ENCODE results near the gene C10orf71.

C10orf71 gene

DNA sequence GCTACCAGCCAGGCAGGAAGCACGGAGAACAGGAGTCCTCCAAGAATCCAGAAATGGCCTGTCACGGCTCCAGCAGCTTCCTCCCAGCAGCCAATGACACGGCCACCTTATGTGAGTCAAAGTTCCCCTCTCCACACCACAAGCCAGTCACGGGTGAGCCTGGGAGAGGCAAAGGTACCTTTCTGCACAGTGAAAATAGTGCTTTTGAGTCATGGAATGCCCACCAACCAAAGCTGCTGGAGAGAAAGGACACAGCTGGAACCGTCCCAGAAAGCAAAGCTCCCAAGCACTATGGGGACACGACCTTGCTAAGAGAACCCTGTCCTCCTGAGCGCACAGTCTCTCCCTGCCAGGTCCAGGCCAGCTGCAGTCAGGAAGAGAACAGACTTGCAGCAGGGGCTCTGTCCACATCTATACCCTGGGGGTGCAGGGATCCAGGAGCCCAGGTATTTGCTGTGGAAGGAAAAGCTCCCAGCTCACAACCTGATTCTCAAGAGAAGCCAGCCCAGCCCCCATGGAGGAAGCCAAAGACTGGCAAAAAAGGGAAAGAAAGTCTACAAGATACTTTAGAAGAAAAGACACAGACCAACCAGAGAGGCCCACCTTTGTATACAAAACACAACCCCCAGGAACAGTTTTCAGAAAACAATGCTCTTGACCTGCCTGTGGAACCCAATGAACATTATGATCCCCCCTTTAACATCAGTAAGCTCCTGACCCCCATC is 24.4 kb downstream of the C10orf71 start:
- Histone ChIP-seq H3K4me2 (ENCODE audit: low read length) (no peak overlapping the region), H3K27me3 (ENCODE audit: control insufficient read depth, low read length) (no peaks in the 10 kb centered on the region), H3F3A (ENCODE audit: control insufficient read depth, insufficient read depth) (no peaks in the 10 kb centered on the region), H3K36me3 (ENCODE audit: control insufficient read depth, low read length) (no peaks in the 10 kb centered on the region), H3K4me3 (ENCODE audit: low read length) (no peak overlapping the region), H3K9me2 (replicated peaks; ENCODE audit: control insufficient read depth, low read length) (no peaks in the 10 kb centered on the region), H3K79me2 (ENCODE audit: control insufficient read depth, low read length) (no peaks in the 10 kb centered on the region), H3K9me3 (ENCODE audit: control insufficient read depth, insufficient read depth, low read length) (no peaks in the 10 kb centered on the region), H3K4me1 (ENCODE audit: control insufficient read depth, low read length) (no peaks in the 10 kb centered on the region), H4K20me1 (ENCODE audit: control insufficient read depth, insufficient read depth, low read depth, low read length) (no peaks in the 10 kb centered on the region), H3K27ac (ENCODE audit: low read depth, low read length) (no peak overlapping the region)
- TF ChIP-seq EZH2phosphoT487 (IDR thresholded peaks at IDR 0.05; ENCODE audit: borderline replicate concordance, low read length): no peak
- TF ChIP-seq, protein P1, sequence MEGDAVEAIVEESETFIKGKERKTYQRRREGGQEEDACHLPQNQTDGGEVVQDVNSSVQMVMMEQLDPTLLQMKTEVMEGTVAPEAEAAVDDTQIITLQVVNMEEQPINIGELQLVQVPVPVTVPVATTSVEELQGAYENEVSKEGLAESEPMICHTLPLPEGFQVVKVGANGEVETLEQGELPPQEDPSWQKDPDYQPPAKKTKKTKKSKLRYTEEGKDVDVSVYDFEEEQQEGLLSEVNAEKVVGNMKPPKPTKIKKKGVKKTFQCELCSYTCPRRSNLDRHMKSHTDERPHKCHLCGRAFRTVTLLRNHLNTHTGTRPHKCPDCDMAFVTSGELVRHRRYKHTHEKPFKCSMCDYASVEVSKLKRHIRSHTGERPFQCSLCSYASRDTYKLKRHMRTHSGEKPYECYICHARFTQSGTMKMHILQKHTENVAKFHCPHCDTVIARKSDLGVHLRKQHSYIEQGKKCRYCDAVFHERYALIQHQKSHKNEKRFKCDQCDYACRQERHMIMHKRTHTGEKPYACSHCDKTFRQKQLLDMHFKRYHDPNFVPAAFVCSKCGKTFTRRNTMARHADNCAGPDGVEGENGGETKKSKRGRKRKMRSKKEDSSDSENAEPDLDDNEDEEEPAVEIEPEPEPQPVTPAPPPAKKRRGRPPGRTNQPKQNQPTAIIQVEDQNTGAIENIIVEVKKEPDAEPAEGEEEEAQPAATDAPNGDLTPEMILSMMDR (IDR thresholded peaks at IDR 0.05; ENCODE audit: low read depth, low read length, poor library complexity, severe bottlenecking): no peak

DNA sequence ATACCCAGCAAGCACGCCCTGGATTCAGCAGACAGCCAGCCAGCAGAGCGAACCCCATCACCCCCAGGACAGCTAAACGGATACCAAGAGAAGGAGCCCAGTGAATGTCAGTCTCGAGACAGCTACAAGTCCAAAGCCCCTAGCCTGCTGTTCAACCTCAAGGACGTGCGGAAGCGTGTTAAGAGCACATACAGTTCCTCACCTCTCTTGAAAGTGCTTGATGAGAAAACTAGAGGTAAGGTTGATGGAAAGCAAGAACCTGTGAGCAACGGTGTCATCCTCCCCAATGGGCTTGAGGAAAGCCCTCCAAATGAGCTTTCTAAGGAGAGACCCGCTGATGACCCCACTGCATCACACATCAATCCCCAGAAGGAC is 24.9 kb downstream of the C10orf71 start:
- H3K27me3 ChIP-seq (ENCODE audit: control insufficient read depth, low read length): no peaks in the 10 kb centered on the region
- H3K4me2 ChIP-seq (ENCODE audit: low read length): no peak overlapping the region
- H3K4me3 ChIP-seq (ENCODE audit: low read length): no peak overlapping the region
- no peaks in the 10 kb centered on the region for H4K20me1 ChIP-seq (ENCODE audit: control insufficient read depth, insufficient read depth, low read depth, low read length)
- no peaks in the 10 kb centered on the region for H3K9me3 ChIP-seq (ENCODE audit: control insufficient read depth, insufficient read depth, low read length)
- H3K4me1 ChIP-seq (ENCODE audit: control insufficient read depth, low read length): no peaks in the 10 kb centered on the region
- no peaks in the 10 kb centered on the region for H3K36me3 ChIP-seq (ENCODE audit: control insufficient read depth, low read length)
- no peak overlapping the region for H3K27ac ChIP-seq (ENCODE audit: low read depth, low read length)
- no peaks in the 10 kb centered on the region for H3K79me2 ChIP-seq (ENCODE audit: control insufficient read depth, low read length)
- H3F3A ChIP-seq (ENCODE audit: control insufficient read depth, insufficient read depth): no peaks in the 10 kb centered on the region
- no peaks in the 10 kb centered on the region for H3K9me2 ChIP-seq (replicated peaks; ENCODE audit: control insufficient read depth, low read length)
- TF ChIP-seq, protein P1 (IDR thresholded peaks at IDR 0.05; ENCODE audit: low read depth, low read length, poor library complexity, severe bottlenecking): no peak
- TF ChIP-seq EZH2phosphoT487 (IDR thresholded peaks at IDR 0.05; ENCODE audit: borderline replicate concordance, low read length): no peak

DNA sequence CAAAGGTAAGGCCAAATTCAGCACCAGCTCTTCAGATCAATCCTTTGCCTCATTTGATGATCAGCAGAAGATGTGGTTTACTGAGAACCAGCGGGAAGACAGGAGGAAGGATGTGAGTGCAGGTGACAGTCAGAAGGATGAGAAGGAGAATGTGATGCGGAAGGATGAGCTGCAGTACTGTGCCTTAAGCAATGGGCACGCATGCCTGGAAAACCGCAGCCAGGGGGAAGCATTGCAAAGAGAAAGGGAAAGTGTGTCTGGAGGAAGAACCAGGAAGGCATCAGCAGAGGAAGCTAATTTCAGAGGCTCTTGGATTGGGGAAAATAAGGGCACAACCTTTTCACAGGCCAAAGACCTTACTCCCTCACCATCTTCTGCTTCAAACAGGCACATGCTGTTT is 25.7 kb downstream of the C10orf71 start:
- no peaks in the 10 kb centered on the region for H3K36me3 ChIP-seq (ENCODE audit: control insufficient read depth, low read length)
- no peak overlapping the region for H3K27ac ChIP-seq (ENCODE audit: low read depth, low read length)
- TF ChIP-seq, protein P1 (IDR thresholded peaks at IDR 0.05; ENCODE audit: low read depth, low read length, poor library complexity, severe bottlenecking): no peak

More for the DNA sequence above, 25.7 kb downstream of the C10orf71 start:
- no peaks in the 10 kb centered on the region for H4K20me1 ChIP-seq (ENCODE audit: control insufficient read depth, insufficient read depth, low read depth, low read length)
- H3K4me2 ChIP-seq (ENCODE audit: low read length): no peak overlapping the region
- no peaks in the 10 kb centered on the region for H3K9me3 ChIP-seq (ENCODE audit: control insufficient read depth, insufficient read depth, low read length)
- no peak overlapping the region for H3K4me3 ChIP-seq (ENCODE audit: low read length)
- no peaks in the 10 kb centered on the region for H3K79me2 ChIP-seq (ENCODE audit: control insufficient read depth, low read length)
- no peaks in the 10 kb centered on the region for H3K27me3 ChIP-seq (ENCODE audit: control insufficient read depth, low read length)
- H3F3A ChIP-seq (ENCODE audit: control insufficient read depth, insufficient read depth): no peaks in the 10 kb centered on the region
- no peaks in the 10 kb centered on the region for H3K9me2 ChIP-seq (replicated peaks; ENCODE audit: control insufficient read depth, low read length)
- H3K4me1 ChIP-seq (ENCODE audit: control insufficient read depth, low read length): no peaks in the 10 kb centered on the region

Measured in DOHH2 (cell line).